ENCODE data around the gene AJM1.
A peak's percentile ranks its signal among the peaks of the same experiment; 100 is the strongest.
"Not testable (repeated sequence)": the region's sequence is repeated elsewhere in the genome, so short reads cannot be mapped to it uniquely, and the experiment has no call there.

AJM1 gene

DNA sequence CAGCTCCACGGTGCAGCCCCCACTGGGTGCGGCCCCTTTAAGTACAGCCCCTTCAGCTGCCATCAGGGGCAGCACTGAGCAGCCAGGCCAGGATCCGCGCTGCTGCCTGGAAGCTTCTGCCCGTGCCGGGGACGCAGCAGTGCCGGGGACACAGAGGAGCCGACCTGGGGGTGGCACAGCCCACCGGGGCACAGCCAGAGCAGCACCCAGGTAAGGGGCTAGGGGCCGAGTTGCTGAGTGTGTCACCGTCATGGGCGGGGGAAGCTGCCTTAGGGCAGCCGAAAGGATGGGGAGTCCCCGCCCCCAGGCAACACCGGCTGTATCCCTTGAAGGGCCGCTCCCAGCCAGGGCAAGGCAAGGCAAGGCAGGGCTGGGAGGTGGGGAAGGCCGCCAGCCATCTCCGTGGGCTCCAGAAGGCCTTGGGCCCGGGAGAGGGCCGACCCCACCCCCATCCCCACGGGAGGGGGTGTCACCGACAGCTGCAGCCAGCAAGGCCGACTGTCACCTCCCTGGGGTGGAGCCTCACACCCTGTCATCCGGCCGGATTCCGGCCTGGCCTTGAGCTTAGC, at the start of gene AJM1:
Gene AJM1 (plus strand): TSS at position 99 of the 569 bp plus-strand sequence. CDS start 1,937 bp downstream, outside the sequence.
- DNase-seq (ENCODE audit: low spot score) = peak; percentile 88

DNA sequence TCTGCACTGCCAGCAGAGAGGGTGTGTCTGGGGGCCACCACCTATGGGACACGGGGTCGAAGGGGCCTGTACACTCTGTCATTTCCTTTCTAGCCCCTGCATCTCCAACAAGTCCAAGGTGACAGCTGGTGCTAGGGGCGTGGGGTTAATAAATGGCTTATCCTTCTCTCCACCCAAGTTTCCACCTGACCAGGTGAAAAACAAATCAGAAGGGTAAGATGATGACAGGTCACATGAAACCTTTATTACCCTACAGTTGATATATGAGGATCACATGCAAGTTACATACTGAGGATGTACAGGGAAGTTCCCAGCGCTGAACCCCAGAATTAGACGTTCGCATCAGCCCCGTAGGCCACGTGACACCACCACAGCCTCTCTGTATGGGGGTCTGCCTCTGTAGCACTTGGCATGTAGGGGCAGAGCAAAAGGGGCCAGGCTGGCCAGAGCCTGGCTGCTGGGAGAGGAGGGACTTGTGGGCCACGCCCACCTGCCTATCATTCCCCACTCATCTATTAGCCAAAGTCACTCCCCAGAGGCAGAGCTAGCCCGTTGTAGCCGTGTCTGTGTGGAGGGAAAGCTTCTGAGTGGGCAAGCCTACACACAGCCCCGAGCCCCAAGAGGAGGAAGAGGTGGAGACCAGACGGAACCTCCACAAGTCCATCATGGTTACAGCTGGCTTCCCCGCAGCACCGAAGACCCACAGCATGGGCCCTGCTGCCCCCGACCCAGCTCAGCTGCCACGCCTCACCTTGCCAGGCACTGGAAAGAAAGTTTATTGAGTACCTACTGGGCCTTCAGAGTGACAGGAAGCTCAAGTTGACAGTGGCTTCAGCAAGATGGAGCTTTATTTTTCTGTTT, 49.0 kb upstream of the AJM1 start:
- DNase-seq (ENCODE audit: low spot score) = no peak

DNA sequence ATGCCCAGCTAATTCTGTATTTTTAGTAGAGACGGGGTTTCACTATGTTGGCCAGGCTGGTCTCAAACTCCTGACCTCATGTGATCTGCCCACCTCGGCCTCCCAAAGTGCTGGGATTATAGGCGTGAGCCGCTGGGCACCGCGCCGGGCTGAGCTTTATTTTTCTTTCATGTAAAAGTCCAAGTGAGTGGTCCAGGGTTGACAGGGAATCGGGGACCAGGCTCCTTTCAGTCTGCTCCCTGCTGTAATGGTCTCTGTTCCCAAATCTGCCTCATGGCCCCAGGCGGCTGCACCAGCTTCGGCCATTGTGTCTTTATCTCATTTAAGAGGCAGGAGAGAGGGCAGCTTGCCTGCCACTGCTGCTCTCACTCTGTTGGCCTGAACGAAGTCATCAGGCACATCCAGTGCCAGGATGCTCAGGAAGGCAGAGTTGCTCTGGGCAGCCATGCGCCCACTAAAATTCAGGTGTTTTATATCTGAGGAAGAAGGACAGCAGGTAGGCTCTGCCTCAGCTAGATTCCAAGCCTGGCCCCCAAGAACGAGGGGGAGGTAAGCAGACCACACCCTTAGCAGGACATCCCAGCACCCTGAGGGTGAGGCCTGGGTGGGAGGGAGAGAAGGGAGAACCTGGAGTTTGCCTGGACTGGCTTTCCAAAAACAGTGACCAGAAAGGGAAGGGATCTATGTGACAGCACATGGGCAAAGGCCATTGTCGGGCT, 47.8 kb upstream of the AJM1 start:
- DNase-seq (ENCODE audit: low spot score) = no peak

DNA sequence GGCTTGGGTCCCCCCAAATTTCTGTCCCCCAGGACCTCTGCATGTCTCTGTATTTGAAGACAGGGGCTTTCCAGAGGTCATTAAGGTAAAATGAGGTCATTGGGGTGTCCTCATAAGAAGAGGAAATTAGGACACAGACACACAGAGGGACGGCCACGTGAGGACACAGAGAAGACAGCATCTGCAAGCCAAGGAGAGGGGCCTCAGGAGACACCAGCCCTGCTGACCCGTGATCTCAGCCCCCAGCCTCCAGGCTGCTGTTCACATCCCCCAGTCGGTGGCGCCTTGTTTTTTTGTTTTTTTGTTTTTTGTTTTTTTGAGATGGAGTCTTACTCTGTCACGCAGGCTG, 47.3 kb upstream of the AJM1 start:
- DNase-seq (ENCODE audit: low spot score) = no peak

DNA sequence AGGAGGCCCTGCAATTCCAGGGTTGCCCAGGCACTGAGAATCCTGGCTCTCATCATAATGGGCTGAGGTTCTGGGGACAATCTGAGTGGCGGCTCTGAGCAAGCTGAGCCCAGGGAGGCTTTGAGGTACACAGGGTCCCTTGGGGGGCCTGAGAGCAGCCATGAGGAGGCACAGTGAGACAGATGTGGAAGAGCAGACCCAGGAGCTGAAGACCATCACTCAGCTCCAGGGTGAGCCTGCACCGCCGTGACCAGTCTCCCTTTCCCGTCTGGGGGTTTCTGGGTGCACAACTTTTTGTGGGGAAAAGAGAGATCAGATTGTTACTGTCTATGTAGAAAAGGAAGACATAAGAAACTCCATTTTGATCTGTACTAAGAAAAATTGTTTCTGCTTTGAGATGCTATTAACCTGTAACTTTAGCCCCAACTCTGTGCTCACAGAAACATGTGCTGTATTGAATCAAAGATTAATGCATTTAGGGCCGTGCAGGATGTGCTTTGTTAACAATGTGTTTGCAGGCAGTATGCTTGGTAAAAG, 46.0 kb upstream of the AJM1 start, which contains the start of gene CCDC183:
Gene CCDC183 (plus strand): TSS at position 101 of the 537 bp plus-strand sequence. CDS start 60 bp downstream, at position 161.
- no peak for DNase-seq (ENCODE audit: low spot score)

DNA sequence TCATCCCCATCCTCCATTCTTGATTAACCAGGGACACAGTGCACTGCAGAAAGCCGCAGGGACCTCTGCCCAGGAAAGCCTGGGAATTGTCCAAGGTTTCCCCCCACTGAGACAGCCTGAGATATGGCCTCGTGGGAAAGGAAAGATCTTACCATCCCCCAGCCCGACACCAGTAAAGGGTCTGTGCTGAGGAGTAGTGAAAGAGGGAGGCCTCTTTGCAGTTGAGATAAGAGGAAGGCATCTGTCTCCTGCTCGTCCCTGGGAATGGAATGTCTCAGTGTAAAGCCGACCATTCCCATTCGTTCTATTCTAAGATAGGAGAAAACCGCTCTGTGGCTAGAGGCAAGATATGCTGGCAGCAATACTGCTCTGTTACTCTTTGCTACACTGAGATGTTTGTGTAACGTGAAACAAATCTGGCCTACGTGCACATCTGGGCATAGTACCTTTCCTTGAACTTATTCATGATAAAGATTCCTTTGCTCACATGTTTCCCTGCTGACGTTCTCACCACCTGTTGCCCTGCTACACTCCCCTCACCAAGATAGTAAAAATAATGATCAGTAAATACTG, 45.4 kb upstream of the AJM1 start:
- DNase-seq (ENCODE audit: low spot score) = not testable (repeated sequence)

DNA sequence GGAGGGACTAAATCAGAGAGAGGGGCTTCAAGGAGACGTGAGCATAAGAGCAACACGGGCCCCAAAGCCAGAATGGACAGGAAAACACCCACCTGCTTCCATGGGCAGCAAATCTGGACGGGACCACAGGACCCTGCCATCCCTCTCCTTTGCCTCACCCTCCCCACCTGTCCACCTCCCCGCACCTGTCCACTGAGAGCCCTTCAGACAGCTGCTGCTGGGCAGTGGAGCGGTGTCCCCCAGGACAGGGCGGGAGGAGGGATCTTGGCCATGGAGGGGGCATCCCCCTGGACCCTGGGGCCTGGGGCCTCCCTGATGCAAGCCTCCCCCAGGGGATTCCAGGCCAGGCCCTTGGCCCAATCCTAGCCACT, 43.6 kb upstream of the AJM1 start:
- DNase-seq (ENCODE audit: low spot score) = no peak

DNA sequence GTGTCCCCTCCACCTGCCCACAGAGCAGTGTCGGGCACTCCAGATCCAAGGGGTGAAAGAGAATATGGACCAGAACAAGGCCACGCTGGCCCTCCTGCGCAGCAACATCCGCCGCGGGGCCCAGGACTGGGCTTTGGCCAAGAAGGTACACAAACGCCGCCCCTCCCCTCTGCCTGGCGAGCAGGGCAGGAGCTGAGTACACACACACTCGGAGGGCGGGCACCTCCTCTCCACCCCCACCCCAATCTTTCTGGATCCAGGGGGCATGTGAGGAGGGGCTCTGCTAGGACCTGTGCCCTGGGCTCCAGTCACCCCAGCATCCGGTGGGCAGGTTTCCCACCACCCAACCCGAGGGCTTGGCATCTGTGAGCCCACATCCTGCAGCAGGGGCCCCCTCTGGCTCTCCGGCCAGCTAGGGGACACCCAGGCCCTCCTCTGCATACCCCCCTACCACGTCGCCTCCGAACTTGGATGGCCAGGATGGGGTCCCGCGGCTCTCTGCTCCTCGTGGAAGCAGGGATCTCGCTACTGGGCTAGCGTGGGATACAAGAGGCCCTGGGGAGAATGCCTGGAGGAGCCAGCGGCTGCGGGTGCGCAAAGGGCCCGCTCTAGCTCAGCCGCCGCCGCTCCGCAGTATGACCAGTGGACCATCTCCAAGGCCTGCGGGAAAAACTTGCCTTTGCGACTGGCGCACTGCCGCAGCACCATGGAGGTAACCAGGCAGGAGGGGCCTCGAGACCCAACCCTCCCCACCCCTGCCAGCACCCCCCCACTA, 43.0 kb upstream of the AJM1 start:
- DNase-seq (ENCODE audit: low spot score) = no peak

DNA sequence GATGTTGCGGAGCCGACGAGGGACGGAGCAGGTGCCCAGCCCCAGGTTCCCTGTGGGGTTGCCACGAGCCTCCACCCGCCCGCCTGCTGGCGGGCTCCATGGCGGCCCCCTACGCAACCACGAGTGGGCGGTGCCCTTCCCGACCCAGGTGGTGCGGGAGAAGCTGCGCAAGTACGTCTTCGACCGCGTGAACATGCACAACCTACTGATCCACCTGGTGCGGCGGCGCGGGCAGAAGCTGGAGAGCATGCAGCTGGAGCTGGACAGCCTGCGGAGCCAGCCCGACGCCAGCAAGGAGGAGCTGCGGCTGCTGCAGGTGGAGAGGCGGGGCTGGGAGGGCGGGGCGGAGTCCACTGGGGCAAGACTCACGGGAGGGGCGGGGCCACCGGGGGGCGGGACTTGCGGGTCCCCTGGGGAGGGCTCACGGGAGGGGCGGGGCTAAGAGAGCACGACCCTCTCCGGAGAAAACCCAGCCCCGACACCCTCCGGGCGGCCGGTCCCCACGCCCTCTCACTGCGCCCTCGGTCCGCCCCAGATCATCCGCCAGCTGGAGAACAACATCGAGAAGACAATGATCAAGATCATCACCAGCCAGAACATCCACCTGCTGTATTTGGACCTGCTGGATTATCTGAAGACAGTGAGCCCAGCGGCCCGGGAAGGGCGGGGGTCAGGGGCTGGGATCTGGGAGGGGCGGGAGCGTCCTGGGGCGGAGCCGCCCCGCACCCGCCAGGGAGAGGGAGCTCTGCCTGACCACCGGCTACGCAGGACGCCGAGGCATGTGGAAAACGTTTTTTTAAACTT, 42.2 kb upstream of the AJM1 start:
- no peak for DNase-seq (ENCODE audit: low spot score)

DNA sequence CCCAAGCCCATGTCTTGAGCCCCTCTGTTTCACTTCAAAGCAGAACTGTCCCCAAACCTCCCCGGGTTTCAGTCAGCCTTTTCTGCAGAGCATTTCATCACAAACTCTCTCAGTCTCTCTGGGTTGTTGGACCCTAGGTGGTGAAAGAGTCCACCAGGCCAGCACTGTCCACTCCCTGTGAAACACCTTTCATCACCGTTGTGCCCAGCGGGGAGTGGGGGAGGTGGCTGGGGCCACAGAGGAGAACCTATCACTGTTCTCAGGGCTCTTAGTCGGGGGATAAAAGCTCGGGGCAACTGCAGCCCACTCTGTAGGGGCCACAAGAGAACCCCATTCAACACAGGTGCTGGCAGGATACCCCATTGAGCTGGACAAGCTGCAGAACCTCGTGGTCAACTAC, 40.0 kb upstream of the AJM1 start:
- no peak for DNase-seq (ENCODE audit: low spot score)

DNA sequence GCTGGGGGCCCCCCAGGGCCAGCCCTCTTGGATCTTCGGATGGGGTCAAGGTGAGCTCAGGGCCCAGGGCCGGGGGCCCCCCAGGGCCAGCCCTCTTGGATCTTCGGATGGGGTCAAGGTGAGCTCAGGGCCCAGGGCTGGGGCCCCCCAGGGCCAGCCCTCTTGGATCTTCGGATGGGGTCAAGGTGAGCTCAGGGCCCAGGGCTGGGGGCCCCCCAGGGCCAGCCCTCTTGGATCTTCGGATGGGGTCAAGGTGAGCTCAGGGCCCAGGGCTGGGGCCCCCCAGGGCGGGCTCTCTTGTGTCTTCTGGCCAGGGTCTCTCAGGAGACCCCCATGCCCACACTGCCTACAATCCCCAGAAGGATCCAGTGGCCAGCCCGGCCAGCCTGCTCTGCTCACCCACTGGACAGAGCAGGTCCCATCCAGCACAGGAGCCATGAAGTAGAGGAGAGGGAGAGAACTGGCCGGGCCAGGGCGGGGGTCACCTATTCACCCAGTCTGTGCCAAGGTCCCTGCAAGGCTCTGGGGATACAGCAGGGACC, 39.2 kb upstream of the AJM1 start:
- not testable (repeated sequence) for DNase-seq (ENCODE audit: low spot score)

DNA sequence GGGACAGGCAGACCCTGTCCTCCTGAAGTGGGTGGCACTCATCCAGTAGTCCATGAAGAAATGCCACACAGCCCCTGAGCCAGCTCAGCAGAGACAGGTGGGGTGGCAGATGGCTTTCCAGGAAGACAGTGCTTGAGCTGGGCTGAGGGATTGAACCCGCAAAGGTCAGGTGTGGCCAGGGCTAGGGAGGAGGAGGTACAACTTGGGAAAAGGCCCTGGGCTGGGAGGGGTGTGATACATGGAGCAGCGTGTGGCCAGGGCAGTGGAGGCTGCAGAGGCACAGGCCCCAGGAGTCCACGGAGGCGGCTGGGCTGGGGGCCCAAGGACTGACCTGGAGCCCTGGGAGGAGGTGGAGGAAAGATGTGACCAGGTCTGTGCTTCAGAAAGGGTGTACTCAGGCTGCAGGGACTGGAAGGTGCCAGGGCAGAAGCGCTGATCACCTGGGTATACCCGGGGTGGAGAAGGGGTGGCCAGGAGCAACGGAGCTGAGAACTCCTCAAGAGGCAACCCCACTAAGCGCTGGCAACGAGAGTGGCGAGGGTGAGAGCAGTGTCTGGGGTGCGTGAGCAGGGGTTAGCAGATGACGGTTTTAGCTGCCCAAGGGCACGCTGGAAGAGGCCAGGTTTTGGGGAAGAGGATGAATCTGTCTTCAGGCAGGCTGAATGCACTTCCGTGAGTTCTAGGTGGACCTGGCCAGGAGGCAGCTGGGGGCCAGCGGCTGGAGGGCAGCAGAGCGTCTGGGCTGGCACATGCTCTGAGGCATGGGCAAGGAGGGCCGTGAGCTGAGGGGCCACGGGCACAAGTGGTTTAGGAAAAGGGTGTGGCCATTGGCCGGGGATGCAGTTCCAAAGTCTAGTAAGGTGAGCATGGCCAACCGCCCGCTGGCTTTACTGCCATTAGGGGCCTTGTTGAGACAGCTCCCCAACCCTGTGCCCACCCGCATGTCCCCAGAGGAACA, 38.4 kb upstream of the AJM1 start:
- no peak for DNase-seq (ENCODE audit: low spot score)

DNA sequence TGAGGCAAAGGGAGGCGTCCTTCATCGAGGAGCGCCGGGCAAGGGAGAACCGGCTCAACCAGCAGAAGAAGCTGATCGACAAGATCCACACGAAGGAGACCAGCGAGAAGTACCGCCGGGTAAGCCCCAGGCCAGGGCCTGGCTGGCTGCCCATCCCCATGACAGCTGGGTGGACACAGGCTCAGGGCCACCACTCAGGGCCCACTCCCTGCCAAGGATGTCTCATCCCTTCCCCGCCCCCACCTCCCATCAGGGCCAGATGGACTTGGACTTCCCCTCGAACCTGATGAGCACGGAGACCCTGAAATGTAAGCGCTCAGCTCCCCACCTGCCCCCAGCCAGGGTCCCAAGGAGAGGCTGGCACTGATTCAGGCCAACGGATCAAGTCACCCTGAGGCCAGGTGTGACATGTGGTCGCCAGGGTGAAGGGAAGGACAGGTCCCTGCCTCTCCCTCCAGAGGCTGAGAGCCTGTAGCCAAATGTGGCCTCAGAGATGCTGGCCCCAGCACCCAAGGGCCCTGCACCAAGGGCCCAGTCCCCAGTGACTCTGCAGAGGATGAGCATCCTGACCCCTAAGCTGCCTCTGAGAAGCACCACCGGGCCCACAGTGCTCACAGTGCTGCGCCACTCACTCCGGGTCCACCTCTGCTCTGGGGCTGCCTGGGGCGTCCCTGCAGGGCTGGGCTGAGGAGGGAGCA, 37.6 kb upstream of the AJM1 start:
- no peak for DNase-seq (ENCODE audit: low spot score)

DNA sequence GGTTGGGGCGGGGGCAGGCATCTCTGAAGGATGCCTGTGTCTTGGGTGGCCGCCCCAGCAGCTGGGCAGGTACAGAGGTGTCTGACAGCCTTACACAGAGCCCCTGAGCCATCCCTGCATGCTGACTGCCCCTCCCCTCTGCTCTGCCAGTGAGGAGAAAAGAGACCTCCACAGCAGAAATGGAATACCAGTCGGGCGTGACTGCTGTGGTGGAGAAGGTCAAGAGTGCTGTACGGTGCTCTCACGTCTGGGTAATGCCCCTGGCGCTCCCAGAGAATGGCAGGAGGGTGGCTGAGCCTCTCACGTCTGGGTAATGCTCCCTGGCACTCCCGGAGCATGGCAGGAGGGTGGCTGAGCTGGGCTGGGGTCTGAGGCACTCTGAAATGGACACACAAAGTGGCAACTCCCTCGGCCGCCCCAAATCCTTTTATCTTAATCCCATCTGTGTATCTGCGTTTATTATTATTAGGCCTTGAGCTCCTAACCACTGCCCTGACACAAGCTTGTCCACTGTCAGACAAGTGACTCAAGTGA, 37.0 kb upstream of the AJM1 start:
- DNase-seq (ENCODE audit: low spot score) = no peak

DNA sequence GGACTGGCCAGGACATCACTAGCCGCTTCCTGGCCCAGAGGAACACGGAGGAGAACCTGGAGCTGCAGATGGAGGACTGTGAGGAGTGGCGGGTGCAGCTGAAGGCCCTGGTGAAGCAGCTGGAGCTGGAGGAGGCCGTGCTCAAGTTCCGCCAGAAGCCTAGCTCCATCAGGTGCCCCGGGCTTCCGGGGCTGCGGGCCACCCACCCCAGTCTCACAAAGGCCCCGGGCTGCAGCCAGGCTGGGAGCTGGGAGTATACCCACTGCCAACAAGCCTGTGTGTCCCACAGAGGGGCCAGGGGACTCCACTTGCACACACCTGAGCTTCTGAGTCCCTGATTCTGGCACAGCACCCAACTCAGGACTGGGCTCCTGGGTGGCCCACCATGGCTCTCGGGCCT, 36.2 kb upstream of the AJM1 start:
- no peak for DNase-seq (ENCODE audit: low spot score)

DNA sequence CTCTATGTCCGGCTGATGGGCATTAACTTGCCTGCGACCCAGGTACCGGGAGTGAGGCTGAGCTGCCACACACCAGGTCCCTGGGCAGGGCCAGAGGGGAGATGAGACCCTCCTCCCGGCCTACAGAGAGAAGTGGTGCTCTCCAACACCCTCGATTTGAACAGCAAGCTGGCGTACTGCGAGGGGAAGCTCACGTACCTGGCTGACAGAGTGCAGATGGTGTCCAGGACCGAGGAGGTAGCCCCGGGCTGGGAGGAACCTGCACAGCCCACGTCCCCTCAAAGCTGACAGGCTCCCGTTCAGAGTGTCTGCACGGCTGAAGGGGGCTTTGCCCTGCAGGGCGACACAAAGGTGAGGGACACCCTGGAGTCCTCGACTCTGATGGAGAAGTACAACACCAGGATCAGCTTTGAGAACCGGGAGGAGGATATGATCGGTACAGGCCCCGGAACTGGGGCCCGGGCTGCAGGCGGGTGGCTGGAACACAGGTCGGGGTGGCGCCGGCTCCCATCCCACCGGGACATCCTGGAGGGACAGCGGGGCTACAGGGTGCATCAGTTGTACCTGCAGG, 35.6 kb upstream of the AJM1 start:
- DNase-seq (ENCODE audit: low spot score) = no peak

DNA sequence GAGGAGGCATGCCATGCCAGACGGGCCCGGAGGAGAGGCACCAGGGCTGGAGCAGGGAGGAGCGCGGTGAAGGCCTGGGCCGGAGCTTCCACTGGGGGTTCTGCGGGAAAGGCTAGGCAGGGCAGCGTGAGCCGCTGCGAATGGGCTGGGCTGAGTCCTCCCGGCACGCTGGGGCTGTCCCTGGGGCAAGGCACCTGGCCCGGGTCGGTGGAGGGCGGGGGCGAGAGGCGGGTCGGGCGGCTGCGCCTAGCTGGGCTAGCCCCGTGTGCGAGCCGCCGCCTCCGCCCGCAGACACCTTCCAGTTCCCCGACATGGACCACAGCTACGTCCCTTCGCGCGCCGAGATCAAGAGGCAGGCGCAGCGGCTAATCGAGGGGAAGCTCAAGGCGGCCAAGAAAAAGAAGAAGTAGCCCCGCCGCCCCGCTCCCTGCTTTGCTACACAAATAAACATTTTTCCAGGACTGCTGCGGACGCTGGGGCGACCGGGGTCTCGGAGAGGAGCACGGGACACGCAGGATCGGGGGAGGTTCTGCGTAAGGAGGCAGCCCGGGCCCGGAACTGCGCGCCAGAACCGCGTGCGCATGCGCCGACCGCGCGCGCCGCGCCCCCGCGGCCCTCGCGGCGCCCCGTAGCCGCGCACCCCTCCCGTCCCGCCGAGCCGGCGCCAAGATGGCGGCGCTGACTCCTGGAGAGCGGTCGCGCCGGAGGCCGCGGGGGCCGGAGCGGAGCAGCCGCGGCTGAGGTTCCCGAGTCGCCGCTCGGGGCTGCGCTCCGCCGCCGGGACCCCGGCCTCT, 34.8 kb upstream of the AJM1 start, which contains the start of gene RABL6:
Gene RABL6 (plus strand): TSS at position 668 of the 794 bp plus-strand sequence. CDS start 249 bp downstream, outside the sequence.
- DNase-seq (ENCODE audit: low spot score) = peak; percentile 90

Measured in left forelimb (tissue), 1 donor.